Trophoblast cell (in vitro differentiated cells and primary cell): ENCODE data around the gene NEB.
"Not testable (repeated sequence)": the region's sequence is repeated elsewhere in the genome, so short reads cannot be mapped to it uniquely, and the experiment has no call there.

Experiments used
- DNase-seq, 2 donors: peaks; one replicate each; pipeline ENCODE4 v3.0.0-alpha.2; 2016
- H2AFZ ChIP-seq: 2 replicates; pipeline ENCODE4 v1.6.1; 2013; ENCODE audit warnings: low read length, moderate library complexity, mild to moderate bottlenecking; ENCODE audit not compliant: insufficient read depth, poor library complexity
- H2AK5ac ChIP-seq: 2 replicates; pipeline ENCODE4 v1.6.1; 2013; ENCODE audit warnings: mild to moderate bottlenecking, low read length
- H2BK120ac ChIP-seq: 2 replicates; pipeline ENCODE4 v1.6.1; 2013; ENCODE audit warnings: low read length, mild to moderate bottlenecking, moderate library complexity; ENCODE audit not compliant: insufficient read depth, poor library complexity
- H2BK12ac ChIP-seq: 2 replicates; pipeline ENCODE4 v1.6.1; 2013; ENCODE audit warnings: mild to moderate bottlenecking, low read length, moderate library complexity
- H2BK5ac ChIP-seq: 2 replicates; pipeline ENCODE4 v1.6.1; 2013; ENCODE audit warnings: low read length, low read depth, moderate library complexity, mild to moderate bottlenecking; ENCODE audit not compliant: poor library complexity
- H3K14ac ChIP-seq: 2 replicates; pipeline ENCODE4 v1.6.1; 2013; ENCODE audit warnings: mild to moderate bottlenecking, low read length
- H3K18ac ChIP-seq: 2 replicates; pipeline ENCODE4 v1.6.1; 2013; ENCODE audit warnings: mild to moderate bottlenecking, low read length
- H3K23ac ChIP-seq: 2 replicates; pipeline ENCODE4 v1.6.1; 2013; ENCODE audit warnings: low read length
- H3K27ac ChIP-seq: 2 replicates; pipeline ENCODE4 v1.5.1; 2013; ENCODE audit warnings: low read depth, mild to moderate bottlenecking, inconsistent platforms, low read length, moderate library complexity
- H3K27me3 ChIP-seq: 2 replicates; pipeline ENCODE4 v1.6.1; 2013; ENCODE audit warnings: inconsistent platforms, mild to moderate bottlenecking, low read length, moderate library complexity; ENCODE audit not compliant: insufficient read depth
- H3K36me3 ChIP-seq, 2 experiments: 1 replicate in 1 of 2; 2 replicates in 1 of 2; pipeline ENCODE4 v1.6.1; 2013; ENCODE audit warnings: low read length in 2 of 2, mild to moderate bottlenecking in 2 of 2, moderate library complexity in 1 of 2; ENCODE audit not compliant: insufficient read depth in 2 of 2, control insufficient read depth in 1 of 2
- H3K4ac ChIP-seq: 2 replicates; pipeline ENCODE4 v1.6.1; 2013; ENCODE audit warnings: low read depth, mild to moderate bottlenecking, low read length, moderate library complexity
- H3K4me1 ChIP-seq, 2 experiments: 1 replicate in 1 of 2; 2 replicates in 1 of 2; pipeline ENCODE4 v1.6.1; 2013; ENCODE audit warnings: low read length in 2 of 2, mild to moderate bottlenecking in 2 of 2, moderate library complexity in 1 of 2; ENCODE audit not compliant: insufficient read depth in 2 of 2, control insufficient read depth in 1 of 2
- H3K4me2 ChIP-seq: 2 replicates; pipeline ENCODE4 v1.6.1; 2013; ENCODE audit warnings: inconsistent platforms, mild to moderate bottlenecking, low read length, moderate library complexity
- H3K4me3 ChIP-seq: 2 replicates; pipeline ENCODE4 v1.5.1; 2013; ENCODE audit warnings: mild to moderate bottlenecking, low read depth, low read length, inconsistent platforms
- H3K79me1 ChIP-seq: one replicate; pipeline ENCODE4 v1.6.1; 2013; ENCODE audit warnings: low read length
- H3K79me2 ChIP-seq: 2 replicates; pipeline ENCODE4 v1.6.1; 2013; ENCODE audit warnings: low read length, mild to moderate bottlenecking; ENCODE audit not compliant: control insufficient read depth, insufficient read depth, poor library complexity
- H3K9ac ChIP-seq: 2 replicates; pipeline ENCODE4 v1.6.1; 2013; ENCODE audit warnings: mild to moderate bottlenecking, low read length
- H3K9me3 ChIP-seq: 2 replicates; pipeline ENCODE4 v1.6.1; 2013; ENCODE audit warnings: low read depth, mild to moderate bottlenecking, control low read depth, inconsistent platforms, low read length; ENCODE audit not compliant: insufficient read depth
- H4K12ac ChIP-seq: 2 replicates; pipeline ENCODE4 v1.6.1; 2013; ENCODE audit warnings: low read depth, mild to moderate bottlenecking, low read length, moderate library complexity
- H4K8ac ChIP-seq: 2 replicates; pipeline ENCODE4 v1.6.1; 2013; ENCODE audit warnings: low read depth, mild to moderate bottlenecking, low read length, moderate library complexity
- H4K91ac ChIP-seq: one replicate; pipeline ENCODE4 v1.6.1; 2013; ENCODE audit warnings: low read depth, mild to moderate bottlenecking, low read length, moderate library complexity
- WGBS: extraction: QIAGEN DNeasy Blood & Tissue Kit; methylation state at CpG from one replicate; pipeline ENCODE4 v1.1.7; 2013; ENCODE audit warnings: missing lambda C conversion rate; ENCODE audit not compliant: insufficient read length, insufficient coverage; ENCODE audit errors: extremely low coverage; 5-methylcytosine and 5-hydroxymethylcytosine counted together

The NEB gene

GRCh38 chr2:151591908-151592255 is 142.4 kb downstream of the NEB start:
- not testable (repeated sequence) for H3K27ac ChIP-seq, H3K18ac ChIP-seq, H3K4me1 ChIP-seq, H3K14ac ChIP-seq, H4K12ac ChIP-seq, H3K4me2 ChIP-seq, H3K4ac ChIP-seq, H2AFZ ChIP-seq, H2BK12ac ChIP-seq, H3K23ac ChIP-seq, H2AK5ac ChIP-seq, H3K79me2 ChIP-seq, H3K79me1 ChIP-seq, H3K4me3 ChIP-seq, H3K9me3 ChIP-seq, H4K8ac ChIP-seq, H3K9ac ChIP-seq, H2BK5ac ChIP-seq, H3K27me3 ChIP-seq, DNase-seq, H3K36me3 ChIP-seq, H2BK120ac ChIP-seq, H4K91ac ChIP-seq
- no CpG with 5 or more reads among the region's 4 CpGs for WGBS

GRCh38 chr2:151591250-151591907 is 142.9 kb downstream of the NEB start:
- H3K4me3 ChIP-seq, H3K4ac ChIP-seq, H3K23ac ChIP-seq, H3K4me2 ChIP-seq, H2AK5ac ChIP-seq, H3K27ac ChIP-seq, H3K9ac ChIP-seq, H4K8ac ChIP-seq, H2BK120ac ChIP-seq, H3K9me3 ChIP-seq, H4K12ac ChIP-seq, DNase-seq, H3K79me2 ChIP-seq, H2BK12ac ChIP-seq, H2AFZ ChIP-seq, H3K4me1 ChIP-seq, H4K91ac ChIP-seq, H2BK5ac ChIP-seq, H3K18ac ChIP-seq, H3K36me3 ChIP-seq, H3K79me1 ChIP-seq, H3K27me3 ChIP-seq, H3K14ac ChIP-seq: not testable (repeated sequence)
- WGBS: no CpG with 5 or more reads among the region's 5 CpGs

GRCh38 chr2:151581300-151581699 is 153.0 kb downstream of the NEB start:
- not testable (repeated sequence) for H3K27me3 ChIP-seq, H3K4me1 ChIP-seq, H2BK120ac ChIP-seq, H3K4ac ChIP-seq, H4K91ac ChIP-seq, H2AK5ac ChIP-seq, H2BK5ac ChIP-seq, H2BK12ac ChIP-seq, H3K36me3 ChIP-seq, H4K8ac ChIP-seq, H3K27ac ChIP-seq, H3K9me3 ChIP-seq, H3K9ac ChIP-seq, H3K79me1 ChIP-seq, H3K4me2 ChIP-seq, H3K79me2 ChIP-seq, H3K4me3 ChIP-seq, H3K14ac ChIP-seq, H4K12ac ChIP-seq, H3K23ac ChIP-seq, H2AFZ ChIP-seq, DNase-seq, H3K18ac ChIP-seq
- WGBS: no CpG with 5 or more reads among the region's 5 CpGs

GRCh38 chr2:151580697-151581096 is 153.6 kb downstream of the NEB start:
- H3K4me2 ChIP-seq, H3K79me1 ChIP-seq, H3K4me1 ChIP-seq, DNase-seq, H4K91ac ChIP-seq, H3K27ac ChIP-seq, H2AFZ ChIP-seq, H2BK120ac ChIP-seq, H3K9me3 ChIP-seq, H4K8ac ChIP-seq, H3K27me3 ChIP-seq, H2BK12ac ChIP-seq, H3K9ac ChIP-seq, H3K36me3 ChIP-seq, H2BK5ac ChIP-seq, H3K4me3 ChIP-seq, H4K12ac ChIP-seq, H3K18ac ChIP-seq, H3K23ac ChIP-seq, H3K4ac ChIP-seq, H3K79me2 ChIP-seq, H3K14ac ChIP-seq, H2AK5ac ChIP-seq: not testable (repeated sequence)
- WGBS: no CpG with 5 or more reads among the region's 4 CpGs
